Spleen (tissue), 11 donors: Measurements from ENCODE around the gene TMA7. TPM values are rescaled to one million over a fixed set of nuclear protein-coding genes. Genes with fewer than 3 reads are reported as not detected.

ENCODE experiments used
- DNase-seq: peaks from one replicate; pipeline ENCODE4 v3.0.0-alpha.2; 2020
- H3K27ac ChIP-seq, 8 donors: fragments of 200-600 bp; sonication (generic) in 7 of 8; 1 replicate in 4 of 8; 2 replicates in 4 of 8; pipeline versions ENCODE4 v1.5.0 to v1.8.0; 2016 to 2021; ENCODE audit warnings: inconsistent platforms in 4 of 8, mild to moderate bottlenecking in 4 of 8, moderate library complexity in 1 of 8
- H3K27me3 ChIP-seq, 7 donors: fragments of 200-600 bp; sonication (generic) in 6 of 7; replicated peaks in 1 of 7; 1 replicate in 4 of 7; 2 replicates in 3 of 7; pipeline versions ENCODE4 v1.5.0 to v1.8.0; 2016 to 2021; ENCODE audit warnings: inconsistent platforms in 3 of 7, mild to moderate bottlenecking in 1 of 7
- H3K36me3 ChIP-seq, 6 donors: fragments of 200-600 bp; sonication (generic) in 5 of 6; 1 replicate in 4 of 6; 2 replicates in 2 of 6; pipeline versions ENCODE4 v1.5.0 to v1.8.0; 2016 to 2021; ENCODE audit warnings: inconsistent platforms in 2 of 6
- H3K4me1 ChIP-seq, 6 donors: fragments of 200-600 bp; sonication (generic) in 5 of 6; 1 replicate in 3 of 6; 2 replicates in 3 of 6; pipeline versions ENCODE4 v1.5.0 to v1.8.0; 2016 to 2021; ENCODE audit warnings: inconsistent platforms in 3 of 6
- H3K4me3 ChIP-seq, 8 donors: fragments of 200-600 bp; sonication (generic) in 7 of 8; 1 replicate in 4 of 8; 2 replicates in 4 of 8; pipeline versions ENCODE4 v1.5.0 to v1.8.0; 2016 to 2021; ENCODE audit warnings: inconsistent platforms in 4 of 8, mild to moderate bottlenecking in 4 of 8, moderate library complexity in 2 of 8
- H3K9me3 ChIP-seq, 8 donors: fragments of 200-600 bp; sonication (generic) in 7 of 8; 1 replicate in 4 of 8; 2 replicates in 4 of 8; pipeline versions ENCODE4 v1.5.0 to v1.8.0; 2016 to 2021; ENCODE audit warnings: inconsistent platforms in 4 of 8
- CTCF ChIP-seq, 11 experiments: fragments of 200-600 bp in 7 of 11; fragments of 450-650 bp in 4 of 11; sonication (generic) in 4 of 11; IDR thresholded peaks in 8 of 11; conservative IDR thresholded peaks in 3 of 11; 1 replicate in 7 of 11; 2 replicates in 4 of 11; pipeline versions ENCODE4 v1.4.0 to v1.8.0; 2016 to 2021; ENCODE audit warnings: antibody characterized with exemption in 11 of 11, inconsistent platforms in 4 of 11, mild to moderate bottlenecking in 1 of 11
- POLR2A ChIP-seq, 3 donors: fragments of 450-650 bp; IDR thresholded peaks; one replicate each; pipeline ENCODE4 v1.5.1; 2017; ENCODE audit warnings: antibody characterized with exemption in 3 of 3, mild to moderate bottlenecking in 1 of 3
- POLR2AphosphoS5 ChIP-seq, 3 donors: sonication (generic); formaldehyde crosslinking; IDR thresholded peaks; one replicate each; pipeline ENCODE4 v1.5.1; 2017; ENCODE audit warnings: antibody characterized with exemption in 3 of 3
- WGBS, 5 donors: extraction: QIAGEN DNeasy Blood & Tissue Kit in 3 of 5; methylation state at CpG; one replicate each; pipeline versions ENCODE4 v1.1.5 to v1.1.7; 2013 to 2018; 5-methylcytosine and 5-hydroxymethylcytosine counted together
- intact Hi-C: fragments of 100-400 bp; cut with DNase I; formaldehyde crosslinking; loops from one replicate; pipeline ENCODE4 v1.15.0; 2023; ENCODE audit warnings: low total_unique reads
- polyA plus RNA-seq, 3 donors: library from polyadenylated mRNA; stranded (reverse); fragments of 200-250 nt; gene quantifications; one replicate each; pipeline ENCODE4 v1.2.1, GENCODE V29; 2013
- total RNA-seq, 7 donors: library from RNA; depleted of rRNA in 3 of 7; stranded (reverse); fragments of >200 nt in 3 of 7; fragmentation: NEBNext Ultra II Directional in 4 of 7; extraction: Animal tissue kit (Norgen Biotek cat#: 25700) in 4 of 7; gene quantifications; one replicate each; pipeline versions ENCODE4 v1.1.0 to v1.2.1, GENCODE V29; 2016 to 2021
- donor health status: healthy with polysubstance abuse.
- donor health status: DM: no; HTN: no; CAD: no; lungs with moderate emphysema.
- donor health status: DM: no; HTN: no; CAD: no.
- donor health status: Bipolar disorder and iron deficiency.
- donor health status: healthy.
- donor health status: DM: no; HTN: no; CAD: no.
- donor health status: DM: yes; HTN: yes; CAD: no.

The TMA7 gene
- total and polyA plus RNA-seq, 10 donors = 145 to 753 (median 216) TPM

- 83 to 95% (median 88%) methylated on average over 7 to 8 of the region's 8 CpGs for WGBS, 5 donors
- H3K4me3 ChIP-seq = no peak overlapping the region
- TF ChIP-seq POLR2AphosphoS5 (IDR thresholded peaks at IDR 0.05) (no peak), POLR2A (IDR thresholded peaks at IDR 0.05) (no peak), CTCF (IDR thresholded peaks at IDR 0.05 in 8 of 11, conservative IDR thresholded peaks at IDR 0.05 in 3 of 11) (no peak)
- H3K27me3 ChIP-seq = peaks cover 0 to 25% (median 9%) of the 10 kb centered on the region in 7 donors
- no peaks in the 10 kb centered on the region for H3K9me3 ChIP-seq
- intact Hi-C loops = loop anchor here (10.0 kb wide), 1 partner anchor 157 kb away; no protein-coding TSS in a partner anchor
- peaks cover 0 to 34% (median 18%) of the 10 kb centered on the region in 6 donors for H3K36me3 ChIP-seq
- peak; percentile 43 for DNase-seq
- peaks cover 15 to 96% (median 63%) of the 10 kb centered on the region in 6 donors for H3K4me1 ChIP-seq
- H3K27ac ChIP-seq = peak overlapping the region in 5 of 8 donors; percentile 4 to 89 (median 85)
These were observed 8.6 kb upstream of the TMA7 start for GRCh38 chr3:48431224-48432029.

GRCh38 chr3:48432411-48433371, 7.4 kb upstream of the TMA7 start:
- Histone ChIP-seq H3K4me3 (peak overlapping the region in 7 of 8 donors; percentile 5 to 56 (median 32)), H3K9me3 (no peaks in the 10 kb centered on the region), H3K4me1 (peaks cover 11 to 85% (median 58%) of the 10 kb centered on the region in 6 donors), H3K27me3 (peaks cover 0 to 25% (median 9%) of the 10 kb centered on the region in 7 donors), H3K27ac (peak overlapping the region in 6 of 8 donors; percentile 27 to 89 (median 74)), H3K36me3 (peaks cover 0 to 34% (median 18%) of the 10 kb centered on the region in 6 donors)
- TF ChIP-seq CTCF (IDR thresholded peaks at IDR 0.05 in 8 of 11, conservative IDR thresholded peaks at IDR 0.05 in 3 of 11) (peak in 3 of 11 experiments; percentile 21 to 25 (median 21)), POLR2A (IDR thresholded peaks at IDR 0.05) (no peak)
- WGBS, 5 donors = 78 to 91% (median 88%) methylated on average over 10 to 16 of the region's 16 CpGs
- intact Hi-C loops = loop anchor here (10.0 kb wide), 1 partner anchor 158 kb away; no protein-coding TSS in a partner anchor
- DNase-seq = peak; percentile 51

- TF ChIP-seq CTCF (IDR thresholded peaks at IDR 0.05 in 8 of 11, conservative IDR thresholded peaks at IDR 0.05 in 3 of 11) (no peak), POLR2A (IDR thresholded peaks at IDR 0.05) (no peak), POLR2AphosphoS5 (IDR thresholded peaks at IDR 0.05) (peak in 2 of 3 donors; percentile 73 to 75)
- Histone ChIP-seq H3K27ac (peak overlapping the region in 6 of 8 donors; percentile 70 to 89 (median 74)), H3K27me3 (peaks cover 0 to 17% (median 8%) of the 10 kb centered on the region in 7 donors), H3K4me1 (peaks cover 11 to 83% (median 52%) of the 10 kb centered on the region in 6 donors), H3K4me3 (peak overlapping the region in 7 of 8 donors; percentile 5 to 56 (median 32)), H3K36me3 (peaks cover 0 to 34% (median 18%) of the 10 kb centered on the region in 6 donors), H3K9me3 (no peaks in the 10 kb centered on the region)
- 69 to 91% (median 78%) methylated on average over 12 of the region's 12 CpGs for whole genome bisulfite sequencing, 5 donors
- peak; percentile 71 for DNase-seq
- intact Hi-C loops = loop anchor here (2.0 to 10.0 kb wide), 2 partner anchors 33 to 159 kb away; no protein-coding TSS in a partner anchor
These were observed 6.5 kb upstream of the TMA7 start for GRCh38 chr3:48433472-48434118.
